ENCODE results near the gene CGREF1.

- TF ChIP-seq CTCF (conservative IDR thresholded peaks at IDR 0.05 in 1 of 2, IDR thresholded peaks at IDR 0.05 in 1 of 2; ENCODE audit: extremely low read depth in 1 of 2, insufficient read depth in 1 of 2, low read depth in 1 of 2, low read length in 2 of 2) = no peak
- no peak for TF ChIP-seq EZH2 (IDR thresholded peaks at IDR 0.05; ENCODE audit: borderline replicate concordance, low read length)
These were observed 39.5 kb upstream of the CGREF1 start for GRCh38 chr2:27158468-27158867.

Data from mammary epithelial cell (primary cell).